HFF-Myc (cell line): ENCODE data around the gene NPNT.

ENCODE experiments used
- DNase-seq: peaks from one replicate; pipeline ENCODE4 v3.0.0-alpha.2; 2011; ENCODE audit warnings: low read depth; ENCODE audit errors: extremely low read depth
- H3K4me3 ChIP-seq: replicated peaks from 2 replicates; pipeline ENCODE4 v1.5.1; 2011; ENCODE audit warnings: low read depth, mild to moderate bottlenecking, control low read depth, low read length
- CTCF ChIP-seq: IDR thresholded peaks from 2 replicates; pipeline ENCODE4 v1.5.1; 2012; ENCODE audit warnings: mild to moderate bottlenecking, low read depth, low read length, control low read depth; ENCODE audit errors: missing control alignments

The NPNT gene

GRCh38 chr4:105917171-105917685, 22.0 kb downstream of the NPNT start:
- no peak for DNase-seq
- H3K4me3 ChIP-seq, result no peak overlapping the region
- no peak for TF ChIP-seq CTCF

DNA sequence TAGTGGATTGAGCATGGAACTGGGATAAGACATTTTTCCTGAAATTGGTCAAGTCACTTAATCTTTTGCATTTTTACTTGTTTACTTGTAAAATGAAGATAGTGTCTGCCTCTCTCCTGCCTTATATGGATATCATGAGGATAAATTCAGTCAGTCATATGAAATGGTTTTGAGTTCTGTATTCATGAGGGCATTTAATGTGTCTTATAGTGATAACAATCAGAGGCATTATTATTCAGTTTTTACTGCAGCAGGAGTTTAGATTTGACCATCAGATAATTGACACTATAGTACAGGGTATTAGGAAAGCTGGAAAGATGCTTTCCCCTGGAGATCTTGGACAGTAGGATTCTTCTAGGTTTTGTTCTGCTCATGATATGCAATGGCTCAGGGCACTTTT, 26.0 kb downstream of the NPNT start:
- DNase-seq, result no peak
- TF ChIP-seq CTCF, result no peak
- H3K4me3 ChIP-seq, result no peak overlapping the region

GRCh38 chr4:105923497-105924238, 28.4 kb downstream of the NPNT start:
- no peak overlapping the region for H3K4me3 ChIP-seq
- DNase-seq, result peak; percentile 9
- no peak for TF ChIP-seq CTCF

GRCh38 chr4:105924341-105924740, 29.1 kb downstream of the NPNT start:
- no peak for TF ChIP-seq CTCF
- no peak overlapping the region for H3K4me3 ChIP-seq
- no peak for DNase-seq

DNA sequence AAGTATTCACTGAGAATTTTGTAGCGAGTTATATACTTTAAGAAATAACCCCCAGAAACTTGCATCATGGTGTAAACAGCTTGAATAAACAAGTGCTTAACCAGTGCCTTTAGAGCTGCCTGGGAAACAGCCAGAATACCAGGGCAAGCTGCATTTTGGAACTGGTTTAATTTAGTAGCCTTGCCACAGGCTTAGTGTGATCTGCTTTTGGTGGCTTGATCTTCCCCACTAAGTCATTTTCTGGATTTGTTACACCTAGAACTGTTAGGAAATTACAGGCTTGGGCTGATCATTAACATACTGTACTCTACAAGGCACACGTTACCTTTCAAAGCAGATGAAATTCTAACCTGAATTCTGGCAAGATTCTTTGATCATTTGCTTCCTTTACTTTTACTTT, 35.4 kb downstream of the NPNT start:
- DNase-seq, result no peak
- no peak overlapping the region for H3K4me3 ChIP-seq
- TF ChIP-seq CTCF, result no peak

- TF ChIP-seq CTCF, result no peak
- no peak overlapping the region for H3K4me3 ChIP-seq
- DNase-seq, result no peak
Observed at GRCh38 chr4:105933083-105933482, 37.8 kb downstream of the NPNT start.
